GM04504 (cell line): Measurements from ENCODE around the gene TOX3.

Experiments used
- DNase-seq: peaks from one replicate; pipeline ENCODE4 v3.0.0-alpha.2; 2012; ENCODE audit warnings: low read depth

Gene TOX3

GRCh38 chr16:52398021-52398420, 148.9 kb downstream of the TOX3 start:
- no peak for DNase-seq

GRCh38 chr16:52393448-52393847, 153.5 kb downstream of the TOX3 start:
- DNase-seq: no peak

- DNase-seq: no peak
Observed at GRCh38 chr16:52389045-52389444, 157.9 kb downstream of the TOX3 start.
